HG03342 (cell line): Measurements from ENCODE around the gene CAMSAP2.
"Not testable (repeated sequence)": the region's sequence is repeated elsewhere in the genome, so short reads cannot be mapped to it uniquely, and the experiment has no call there.

Experiments used
- ATAC-seq: cut with Tn5 transposase; IDR thresholded peaks from one replicate; pipeline ENCODE4 v1.9.1; 2021; ENCODE audit warnings: mild to moderate bottlenecking, moderate library complexity; ENCODE audit not compliant: unreplicated experiment

Gene CAMSAP2

DNA sequence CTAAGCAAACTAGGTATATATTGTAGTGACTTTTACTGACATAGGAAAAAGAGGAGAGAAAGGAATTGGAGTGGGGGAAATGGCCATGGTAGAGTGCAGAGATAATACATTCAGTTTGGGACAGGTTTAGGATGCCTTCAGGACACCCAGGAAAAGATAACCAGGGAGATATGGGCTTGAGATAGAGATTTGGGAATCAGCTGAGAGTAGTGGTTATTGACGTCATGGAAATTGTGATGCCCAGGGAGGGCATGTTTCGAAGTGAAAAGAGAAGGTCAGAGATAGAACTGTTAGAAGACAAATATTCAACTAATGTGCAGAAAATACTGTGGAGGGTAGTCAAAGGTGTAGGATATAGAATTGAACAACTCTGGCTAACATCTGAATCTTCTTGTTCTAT, 40.6 kb downstream of the CAMSAP2 start:
- no peak for ATAC-seq

DNA sequence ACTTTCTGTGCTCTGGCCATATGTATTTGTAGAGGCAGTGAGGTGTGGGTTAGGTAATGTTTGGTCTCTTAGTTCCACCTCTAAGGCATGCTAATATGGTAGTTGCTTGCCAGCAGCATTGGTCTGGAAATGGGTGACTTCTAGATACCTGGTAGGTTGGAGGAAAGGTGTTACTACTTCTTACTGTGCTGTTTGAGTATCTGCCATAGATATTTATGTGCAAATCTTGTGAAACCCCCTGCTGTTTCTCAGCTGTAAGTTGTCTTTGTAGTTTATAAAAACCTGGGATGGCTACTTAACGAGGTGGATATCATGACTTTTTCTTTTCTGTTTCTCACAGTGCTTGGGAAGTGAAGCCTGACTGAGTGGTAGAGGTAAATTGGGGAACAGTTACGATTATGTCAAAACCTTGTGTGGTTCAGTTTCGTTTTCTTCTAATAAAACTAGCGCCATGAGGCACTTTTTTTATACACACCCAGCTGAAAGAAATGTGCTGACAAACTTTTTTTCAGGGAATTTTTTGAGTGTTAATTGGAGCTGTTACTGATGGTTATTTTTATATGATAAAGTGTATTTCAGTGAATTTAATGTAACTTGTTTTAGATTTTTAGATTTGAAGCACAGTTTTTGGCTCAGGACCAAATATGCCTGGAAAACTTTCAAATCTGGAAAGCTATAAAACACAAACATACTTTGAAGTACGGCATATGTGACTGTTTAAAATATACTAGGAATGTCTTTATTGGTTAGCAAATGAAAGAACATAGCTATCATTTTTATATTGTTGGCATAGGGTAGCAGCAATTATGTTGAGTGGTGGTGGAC, 42.1 kb downstream of the CAMSAP2 start:
- no peak for ATAC-seq

GRCh38 chr1:200783926-200784325, 45.2 kb downstream of the CAMSAP2 start:
- ATAC-seq, result no peak

- no peak for ATAC-seq
Measured at GRCh38 chr1:200784576-200784975, 45.9 kb downstream of the CAMSAP2 start.

- ATAC-seq, result no peak
Measured at GRCh38 chr1:200786788-200787187, 48.1 kb downstream of the CAMSAP2 start.

DNA sequence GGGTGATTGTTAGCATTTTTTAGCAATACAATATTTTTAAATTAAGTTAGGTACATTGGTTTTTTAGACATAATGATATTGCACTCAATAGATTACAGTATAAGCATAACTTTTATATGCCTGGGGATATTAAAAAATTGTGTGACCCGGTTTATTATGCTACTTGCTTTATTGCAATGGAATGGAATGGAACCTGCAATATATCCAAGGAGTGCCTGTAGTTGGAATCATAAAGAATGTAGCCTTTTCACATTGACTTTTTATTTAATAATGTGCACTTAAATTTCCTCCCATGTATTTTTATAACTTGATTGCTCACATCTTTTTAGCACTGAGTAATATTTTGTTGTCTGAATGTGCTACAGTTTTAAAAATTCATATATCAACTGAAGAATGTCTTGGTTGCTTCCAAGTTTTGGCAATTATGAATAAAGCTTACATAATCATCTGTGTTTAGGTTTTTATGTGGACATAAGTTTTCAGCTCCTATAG, 49.2 kb downstream of the CAMSAP2 start:
- no peak for ATAC-seq

DNA sequence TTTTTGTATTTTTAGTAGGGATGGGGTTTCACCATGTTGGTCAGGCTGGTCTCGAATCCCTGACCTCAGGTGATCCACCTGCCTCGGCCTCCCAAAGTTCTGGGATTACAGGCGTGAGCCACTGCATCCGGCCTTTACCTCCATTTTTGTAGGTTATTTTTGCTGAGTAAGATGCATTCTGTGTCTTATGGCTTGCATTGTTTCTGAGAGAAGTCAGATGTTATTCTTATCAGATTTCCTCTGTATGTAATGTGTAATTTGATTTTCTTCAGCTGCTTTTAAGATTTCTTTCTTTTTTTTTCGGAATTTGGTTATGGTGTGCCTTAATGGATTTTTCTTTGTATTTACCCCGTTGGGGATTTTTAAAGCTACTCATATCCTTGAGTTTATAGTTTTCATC, 52.3 kb downstream of the CAMSAP2 start:
- ATAC-seq, result not testable (repeated sequence)

- ATAC-seq, result no peak
Measured at GRCh38 chr1:200793677-200794076, 55.0 kb downstream of the CAMSAP2 start.

- no peak for ATAC-seq
Measured at GRCh38 chr1:200794506-200795065, 55.9 kb downstream of the CAMSAP2 start.

GRCh38 chr1:200795156-200795555, 56.5 kb downstream of the CAMSAP2 start:
- no peak for ATAC-seq

- ATAC-seq, result no peak
Measured at GRCh38 chr1:200802042-200802441, 63.3 kb downstream of the CAMSAP2 start.

DNA sequence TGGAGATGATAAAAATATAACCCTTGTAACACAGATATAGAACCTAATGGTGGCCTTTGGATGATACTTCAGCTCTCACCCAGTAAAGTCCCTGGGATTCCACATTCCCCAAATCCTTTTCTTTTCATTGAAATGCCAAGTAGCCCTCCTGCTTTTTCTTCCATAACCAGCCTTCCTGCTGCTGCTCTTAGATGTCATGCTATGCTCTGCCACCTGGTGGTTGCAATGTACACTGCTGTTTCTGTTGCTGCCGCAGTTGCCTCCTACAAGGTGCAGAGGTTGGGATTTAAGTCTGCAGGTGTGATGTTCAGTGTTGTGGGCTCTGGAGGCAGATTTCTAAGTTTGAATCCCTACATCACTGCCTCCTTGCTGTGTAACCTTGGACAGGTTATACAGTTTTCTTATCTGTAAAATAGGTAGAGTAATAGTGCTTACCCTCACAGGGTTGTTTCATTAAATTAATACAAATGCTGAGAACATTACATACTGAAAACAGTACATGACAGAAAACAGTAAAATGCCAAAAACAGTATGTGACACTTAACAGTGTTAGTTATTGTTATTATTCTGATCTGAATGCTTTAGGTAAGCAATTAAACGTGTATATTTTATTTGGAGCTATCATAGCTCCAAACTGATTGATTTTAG, 64.3 kb downstream of the CAMSAP2 start:
- peak; percentile 77 for ATAC-seq

- ATAC-seq, result no peak
Measured at GRCh38 chr1:200805719-200806118, 67.0 kb downstream of the CAMSAP2 start.

GRCh38 chr1:200808846-200809245, 70.2 kb downstream of the CAMSAP2 start:
- no peak for ATAC-seq

- ATAC-seq, result no peak
Measured at GRCh38 chr1:200811704-200812103, 73.0 kb downstream of the CAMSAP2 start.

GRCh38 chr1:200816624-200817224, 78.0 kb downstream of the CAMSAP2 start:
- not testable (repeated sequence) for ATAC-seq

GRCh38 chr1:200818248-200818647, 79.6 kb downstream of the CAMSAP2 start:
- no peak for ATAC-seq

GRCh38 chr1:200819726-200820125, 81.0 kb downstream of the CAMSAP2 start:
- ATAC-seq, result no peak

DNA sequence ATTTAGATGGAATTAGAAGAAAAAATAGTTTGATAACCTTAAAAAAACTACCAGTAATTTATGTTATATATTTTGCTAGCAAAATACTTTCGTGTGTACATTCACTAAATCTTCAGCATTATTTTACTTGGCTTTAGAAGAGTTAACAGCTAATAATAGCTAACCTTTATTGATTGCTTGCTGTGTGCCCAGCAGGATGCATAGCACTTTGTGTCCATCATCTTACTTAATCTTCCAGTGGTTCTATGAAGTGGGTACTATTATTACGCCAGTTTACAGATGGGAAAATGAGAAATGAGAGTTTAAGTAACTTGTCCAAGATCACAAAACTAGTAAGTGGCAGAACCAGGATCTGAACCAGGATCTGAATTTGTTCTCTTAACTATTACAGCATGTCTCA, 92.4 kb downstream of the CAMSAP2 start:
- no peak for ATAC-seq

DNA sequence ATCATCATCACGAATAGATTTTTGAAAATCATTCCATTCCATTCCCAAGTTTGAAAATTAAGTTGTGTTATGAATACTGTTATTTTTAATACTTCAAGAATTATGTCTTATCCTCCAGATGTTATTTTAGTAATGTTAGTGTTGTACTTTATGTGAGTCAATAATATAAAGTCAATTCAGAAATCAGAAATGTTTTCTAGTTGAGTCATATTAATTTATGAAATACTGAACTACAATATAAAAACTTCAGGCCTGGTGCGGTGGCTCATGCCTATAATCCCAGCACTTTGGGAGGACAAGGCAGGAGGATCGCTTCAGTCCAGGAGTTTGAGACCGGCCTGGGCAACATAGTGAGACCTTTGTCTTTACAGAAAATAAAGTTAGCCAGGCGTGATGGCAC, 95.7 kb downstream of the CAMSAP2 start:
- no peak for ATAC-seq

DNA sequence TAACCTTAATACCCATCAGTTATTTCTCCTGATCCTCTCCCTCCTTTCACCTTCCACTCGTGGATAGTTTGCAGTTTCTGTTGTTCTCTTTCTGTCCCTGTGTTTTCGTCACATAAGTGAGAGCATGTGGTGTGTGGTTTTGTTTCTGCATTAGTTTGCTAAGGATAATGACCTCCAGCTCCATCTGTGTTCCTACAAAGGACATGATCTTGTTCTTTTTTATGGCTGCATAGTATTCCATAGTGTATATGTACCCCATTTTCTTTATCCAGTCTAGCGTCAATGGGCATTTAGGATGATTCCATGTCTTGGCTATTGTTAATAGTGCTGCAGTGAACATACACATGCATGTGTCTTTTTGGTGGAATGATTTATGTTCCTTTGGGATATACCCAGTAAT, 97.5 kb downstream of the CAMSAP2 start:
- no peak for ATAC-seq
